Omental fat pad (tissue), 4 donors: Measurements from ENCODE around the gene PLCD4. TPM values are rescaled to one million over a fixed set of nuclear protein-coding genes. Genes with fewer than 3 reads are reported as not detected.

Experiments used
- ATAC-seq: fragments of 150-250 bp; one replicate; pipeline ENCODE4 v1.9.1; 2016; ENCODE audit warnings: mild to moderate bottlenecking, moderate library complexity; ENCODE audit not compliant: low FRiP score
- DNase-seq: peaks from one replicate; pipeline ENCODE4 v3.0.0-alpha.2; 2019; ENCODE audit warnings: low spot score
- total RNA-seq, 4 donors: library from RNA; depleted of rRNA; stranded (reverse); fragments of >200 nt; gene quantifications; one replicate each; pipeline ENCODE4 v1.1.0, GENCODE V29; 2016
- TF ChIP-seq, protein P1 (sequence below), 3 donors: fragments of 450-650 bp; IDR thresholded peaks; one replicate each; pipeline ENCODE4 v1.5.1; 2016 to 2017; ENCODE audit warnings: antibody characterized with exemption in 3 of 3, mild to moderate bottlenecking in 3 of 3, moderate library complexity in 2 of 3

Gene PLCD4
- total RNA-seq, 4 donors from 2014 or later = 0.56 to 2.9 (median 2.0) TPM

DNA sequence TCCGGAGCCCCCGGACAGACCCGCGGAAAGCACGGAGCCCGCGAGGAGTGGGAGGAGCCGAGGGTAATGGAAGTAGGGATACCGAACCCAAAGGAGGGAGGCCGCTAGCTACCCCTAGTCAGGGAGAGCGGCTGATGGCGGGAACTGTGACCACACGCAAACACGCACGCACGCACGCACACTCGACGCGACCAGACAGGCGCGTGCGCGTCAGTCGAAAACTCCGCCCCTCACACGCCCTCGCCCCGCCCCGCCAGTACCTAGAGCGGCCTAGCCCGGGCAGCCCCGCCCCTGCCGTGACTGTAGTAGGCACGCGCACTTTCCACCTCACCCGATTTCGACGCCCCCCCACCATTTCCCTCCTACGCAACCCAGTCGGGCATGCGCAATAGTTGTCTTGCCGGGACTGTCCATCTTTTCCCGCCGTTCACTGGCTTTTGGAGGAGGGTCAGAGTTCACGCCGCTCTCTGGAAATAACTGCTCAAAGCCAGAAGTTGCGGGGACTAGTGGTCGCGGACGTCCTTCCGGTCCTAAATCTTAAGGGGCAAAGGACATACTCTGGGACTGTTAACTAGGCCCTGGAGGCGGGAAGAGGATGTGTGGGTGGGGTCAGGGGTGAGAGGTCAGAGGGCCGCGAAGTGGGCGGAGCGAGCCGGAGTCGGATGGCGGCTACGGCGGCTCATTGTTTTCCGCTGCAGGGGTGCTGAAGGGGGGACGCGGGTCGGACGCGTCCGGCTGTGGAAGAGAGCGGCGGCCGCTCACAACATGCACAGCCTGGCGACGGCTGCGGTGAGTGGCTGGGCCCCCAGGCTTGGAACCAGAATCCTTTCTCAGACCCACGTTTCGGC, 39.3 kb upstream of the PLCD4 start, which contains the start of the genes CNOT9 and USP37:
Gene CNOT9, plus strand, starts transcription at position 650 of the 848 bp plus-strand sequence. Its CDS starts 116 bp downstream, at position 766.
Gene USP37, minus strand, starts transcription at position 162 of the 848 bp plus-strand sequence. CDS start 9,698 bp downstream, outside the sequence.
- DNase-seq (peak; percentile 98), ATAC-seq (peak; percentile 98)
- TF ChIP-seq, protein P1, sequence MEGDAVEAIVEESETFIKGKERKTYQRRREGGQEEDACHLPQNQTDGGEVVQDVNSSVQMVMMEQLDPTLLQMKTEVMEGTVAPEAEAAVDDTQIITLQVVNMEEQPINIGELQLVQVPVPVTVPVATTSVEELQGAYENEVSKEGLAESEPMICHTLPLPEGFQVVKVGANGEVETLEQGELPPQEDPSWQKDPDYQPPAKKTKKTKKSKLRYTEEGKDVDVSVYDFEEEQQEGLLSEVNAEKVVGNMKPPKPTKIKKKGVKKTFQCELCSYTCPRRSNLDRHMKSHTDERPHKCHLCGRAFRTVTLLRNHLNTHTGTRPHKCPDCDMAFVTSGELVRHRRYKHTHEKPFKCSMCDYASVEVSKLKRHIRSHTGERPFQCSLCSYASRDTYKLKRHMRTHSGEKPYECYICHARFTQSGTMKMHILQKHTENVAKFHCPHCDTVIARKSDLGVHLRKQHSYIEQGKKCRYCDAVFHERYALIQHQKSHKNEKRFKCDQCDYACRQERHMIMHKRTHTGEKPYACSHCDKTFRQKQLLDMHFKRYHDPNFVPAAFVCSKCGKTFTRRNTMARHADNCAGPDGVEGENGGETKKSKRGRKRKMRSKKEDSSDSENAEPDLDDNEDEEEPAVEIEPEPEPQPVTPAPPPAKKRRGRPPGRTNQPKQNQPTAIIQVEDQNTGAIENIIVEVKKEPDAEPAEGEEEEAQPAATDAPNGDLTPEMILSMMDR (IDR thresholded peaks at IDR 0.05) = no peak

GRCh38 chr2:218569038-218569431, 38.7 kb upstream of the PLCD4 start:
- DNase-seq (peak; percentile 30), ATAC-seq (peak; percentile 63)
- TF ChIP-seq, protein P1 (IDR thresholded peaks at IDR 0.05) = no peak

DNA sequence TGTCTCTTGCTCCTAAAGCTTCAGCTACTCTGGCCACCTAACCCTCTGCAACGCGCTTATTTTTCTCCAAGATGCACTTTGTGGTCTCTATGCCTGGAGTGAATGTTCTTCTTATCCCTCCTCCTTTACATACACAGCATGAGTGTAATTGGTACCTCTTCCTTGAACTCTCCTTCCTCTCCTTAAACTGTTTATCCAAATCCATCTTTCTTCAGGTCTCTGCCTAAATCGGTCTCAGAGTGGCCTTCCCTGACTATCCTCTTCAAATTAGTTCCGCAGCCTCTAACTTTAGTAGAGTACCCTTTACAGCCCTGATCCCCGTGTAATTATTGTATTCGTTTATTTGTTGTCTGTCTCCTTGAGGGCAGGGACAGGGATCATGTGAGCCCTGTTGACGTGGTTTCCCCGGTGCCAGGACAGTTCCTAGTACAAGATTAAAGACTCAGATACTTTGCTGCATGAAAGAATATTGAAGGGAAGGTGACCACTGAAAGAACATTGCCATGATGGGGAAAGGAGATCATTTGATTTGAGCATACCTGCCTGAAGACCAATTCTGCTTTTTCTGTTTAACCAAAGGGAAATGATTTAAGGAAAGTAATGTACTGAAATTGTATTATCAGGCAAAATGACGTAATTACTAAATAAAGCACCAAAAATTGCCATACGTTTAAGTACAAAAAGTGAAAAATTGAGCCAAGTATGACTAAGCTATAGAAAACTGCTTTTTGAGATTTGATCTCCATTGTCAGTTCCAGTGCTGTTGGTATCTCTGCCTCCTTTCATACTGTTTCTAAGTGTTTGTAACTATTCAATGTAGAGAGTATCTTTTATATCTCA, 37.8 kb upstream of the PLCD4 start:
- no peak for DNase-seq
- TF ChIP-seq, protein P1 (IDR thresholded peaks at IDR 0.05) = no peak
- ATAC-seq = no peak

- DNase-seq (no peak), ATAC-seq (no peak)
- TF ChIP-seq, protein P1 (IDR thresholded peaks at IDR 0.05) = no peak
Observed at GRCh38 chr2:218570850-218571249, 36.8 kb upstream of the PLCD4 start.

GRCh38 chr2:218576854-218577253, 30.8 kb upstream of the PLCD4 start:
- DNase-seq (no peak), ATAC-seq (no peak)
- TF ChIP-seq, protein P1 (IDR thresholded peaks at IDR 0.05) = no peak

GRCh38 chr2:218577482-218578220, 30.0 kb upstream of the PLCD4 start:
- DNase-seq (no peak), ATAC-seq (no peak)
- TF ChIP-seq, protein P1 (IDR thresholded peaks at IDR 0.05) = no peak
